GM21717 (cell line): Measurements from ENCODE around the gene MOSMO.
"Not testable (repeated sequence)": the region's sequence is repeated elsewhere in the genome, so short reads cannot be mapped to it uniquely, and the experiment has no call there.

Experiments
- ATAC-seq: cut with Tn5 transposase; IDR thresholded peaks from one replicate; pipeline ENCODE4 v1.9.1; 2021; ENCODE audit warnings: mild to moderate bottlenecking, moderate library complexity; ENCODE audit not compliant: unreplicated experiment

The MOSMO gene

GRCh38 chr16:22035153-22035552 lies 27.2 kb downstream of the MOSMO start:
- ATAC-seq = no peak

DNA sequence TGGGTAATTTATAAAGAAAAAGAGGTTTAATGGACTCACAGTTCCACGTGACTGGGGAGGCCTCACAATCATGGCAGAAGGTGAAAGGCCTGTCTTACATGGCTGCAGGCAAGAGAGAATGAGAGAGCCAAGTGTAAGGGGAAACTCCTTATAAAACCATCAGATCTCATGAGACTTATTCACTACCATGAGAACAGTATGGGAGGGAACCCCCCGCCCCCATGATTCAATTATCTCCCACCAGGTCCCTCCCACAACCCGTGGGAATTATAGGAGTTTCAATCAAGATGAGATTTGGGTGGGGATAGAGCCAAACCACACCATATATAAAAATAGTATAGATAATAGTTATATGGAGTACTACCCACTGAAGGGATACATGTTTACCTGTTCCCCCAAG lies 36.0 kb downstream of the MOSMO start:
- not testable (repeated sequence) for ATAC-seq

GRCh38 chr16:22045888-22046287 lies 38.0 kb downstream of the MOSMO start:
- not testable (repeated sequence) for ATAC-seq

DNA sequence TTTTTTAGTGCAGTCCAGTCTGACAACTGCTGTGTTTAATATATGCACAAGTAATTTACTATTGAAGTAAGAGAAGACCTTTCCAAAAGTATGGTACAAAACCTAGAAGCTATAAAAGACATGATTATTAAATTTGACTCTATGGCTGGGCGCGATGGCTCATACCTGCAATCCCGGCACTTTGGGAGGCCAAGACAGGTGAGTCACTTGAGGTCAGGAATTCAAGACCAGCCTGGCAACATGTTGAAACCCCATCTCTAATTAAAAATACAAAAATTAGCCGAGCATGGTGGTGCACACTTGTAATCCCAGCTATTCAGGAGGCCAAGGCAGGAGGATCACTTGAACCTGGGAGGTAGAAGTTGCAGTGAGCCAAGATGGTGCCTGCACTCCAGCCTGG lies 43.1 kb downstream of the MOSMO start:
- ATAC-seq = no peak

GRCh38 chr16:22052980-22053379 lies 45.1 kb downstream of the MOSMO start:
- ATAC-seq = no peak

- no peak for ATAC-seq
Observed at GRCh38 chr16:22053921-22054341, 46.0 kb downstream of the MOSMO start.

DNA sequence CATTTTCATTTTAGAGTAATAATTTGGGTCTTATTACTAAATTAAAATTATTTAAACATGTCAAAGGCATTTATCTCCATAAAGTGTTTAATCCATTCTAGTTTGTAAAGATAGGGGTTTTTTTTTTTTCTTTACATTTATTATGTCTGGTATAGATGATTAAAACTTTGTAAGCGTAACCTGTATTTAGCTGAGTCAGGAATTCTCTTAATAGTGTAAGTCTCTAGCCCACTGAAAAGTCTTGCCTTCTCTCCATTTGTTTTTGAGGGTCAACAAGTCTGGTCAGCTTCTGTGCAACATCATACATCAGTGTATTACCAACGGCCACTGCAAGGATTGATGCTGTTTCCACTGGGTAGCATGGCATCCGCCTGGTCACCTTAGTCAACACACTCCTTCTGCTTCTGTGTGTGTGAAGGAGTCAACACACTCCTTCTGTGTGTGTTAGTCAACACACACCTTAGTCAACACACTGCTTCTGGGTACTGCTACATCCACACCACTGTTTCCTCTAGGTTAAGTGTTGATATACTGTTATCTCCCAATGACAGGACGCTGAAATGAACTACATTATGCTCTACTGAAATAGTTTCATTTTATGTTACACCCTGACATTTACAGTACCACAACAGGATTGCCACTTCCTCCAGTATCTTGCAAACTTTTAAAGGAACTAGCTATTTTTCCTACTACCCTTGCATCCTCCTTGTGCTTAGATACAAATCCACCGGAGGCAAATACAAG lies 47.1 kb downstream of the MOSMO start:
- ATAC-seq = no peak

DNA sequence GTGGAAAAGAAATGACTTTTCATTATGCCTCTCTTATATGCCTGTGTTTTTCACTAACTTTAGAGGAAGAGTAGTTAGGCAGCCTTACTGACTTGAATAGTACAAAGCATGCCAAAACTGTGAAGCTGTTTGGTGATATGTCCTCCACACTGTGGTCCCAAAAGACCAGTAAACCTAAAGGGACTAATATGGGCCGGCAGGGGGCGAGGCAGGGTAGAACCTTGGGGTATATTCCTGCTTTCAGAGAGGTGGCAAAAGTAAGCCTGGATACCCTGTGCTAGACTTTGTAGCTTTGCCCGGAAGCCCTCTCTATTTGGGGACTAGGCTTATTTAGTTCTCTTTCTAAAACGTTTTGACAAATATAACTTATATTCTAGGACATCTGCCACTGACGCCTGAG lies 48.0 kb downstream of the MOSMO start:
- no peak for ATAC-seq

GRCh38 chr16:22063888-22064467 lies 56.1 kb downstream of the MOSMO start:
- no peak for ATAC-seq

DNA sequence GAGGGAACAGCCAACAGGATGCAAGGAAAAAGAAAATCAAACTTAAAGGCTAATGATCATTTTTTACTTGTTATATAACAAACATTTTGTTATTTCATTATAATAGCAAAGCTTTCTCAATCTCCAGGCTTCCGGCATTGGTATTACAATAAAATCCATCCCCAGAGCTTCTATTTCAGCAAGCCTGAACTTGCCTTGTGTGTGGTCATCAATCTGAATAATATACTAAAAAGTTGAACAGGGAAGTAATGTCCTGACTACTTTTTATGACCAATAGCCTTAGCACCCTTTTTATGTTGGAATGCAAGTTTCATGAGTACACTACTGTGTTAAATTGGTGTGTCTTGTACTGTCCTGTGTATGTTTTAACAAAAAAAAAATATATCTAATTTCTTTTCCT lies 57.3 kb downstream of the MOSMO start:
- ATAC-seq = no peak

DNA sequence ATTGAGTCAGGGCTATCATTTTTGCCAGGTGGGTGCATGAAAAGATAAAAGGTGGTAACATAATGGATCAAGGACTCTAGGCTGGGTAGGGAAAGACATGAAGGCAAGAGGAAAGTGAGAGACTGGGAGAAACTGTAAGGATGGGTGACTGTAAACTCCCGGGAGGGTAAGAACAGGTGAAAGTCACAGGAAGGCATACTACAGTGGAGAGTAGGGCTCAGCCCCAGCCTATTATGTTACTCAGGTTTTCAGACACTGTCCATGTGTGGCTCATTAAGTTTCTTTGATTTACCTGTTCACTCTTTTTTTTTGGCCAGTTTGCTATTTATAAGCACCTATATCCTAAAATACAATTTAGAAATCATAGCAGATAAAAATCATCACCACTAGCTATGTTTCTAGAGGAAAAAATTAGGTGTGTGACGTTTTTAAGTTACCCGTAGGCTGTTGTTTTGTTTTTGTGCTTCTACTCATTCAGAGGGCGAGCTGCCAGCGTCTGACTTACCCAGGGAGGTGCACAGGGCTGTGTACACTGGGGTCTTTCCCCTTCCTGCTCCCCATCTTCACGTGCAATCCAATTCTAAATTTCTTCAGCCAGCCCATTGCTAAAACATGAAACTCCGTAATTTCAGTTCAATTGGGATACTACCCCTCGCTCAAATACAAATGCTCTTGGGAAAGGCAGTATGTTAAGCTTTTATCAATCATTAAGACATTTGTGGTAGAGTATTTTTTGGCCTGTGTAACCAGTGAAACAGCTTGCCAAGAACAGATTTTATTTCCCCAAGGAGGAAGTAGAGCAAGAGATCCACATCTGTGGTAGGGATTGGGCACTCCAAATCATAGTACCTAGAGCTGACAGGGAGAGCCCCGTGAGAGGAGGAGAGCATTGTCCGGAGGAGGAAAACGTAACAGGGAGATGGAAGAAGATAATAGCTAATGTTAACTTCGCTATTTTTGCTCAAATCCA lies 62.7 kb downstream of the MOSMO start:
- ATAC-seq = no peak

GRCh38 chr16:22071331-22071910 lies 63.5 kb downstream of the MOSMO start:
- no peak for ATAC-seq

DNA sequence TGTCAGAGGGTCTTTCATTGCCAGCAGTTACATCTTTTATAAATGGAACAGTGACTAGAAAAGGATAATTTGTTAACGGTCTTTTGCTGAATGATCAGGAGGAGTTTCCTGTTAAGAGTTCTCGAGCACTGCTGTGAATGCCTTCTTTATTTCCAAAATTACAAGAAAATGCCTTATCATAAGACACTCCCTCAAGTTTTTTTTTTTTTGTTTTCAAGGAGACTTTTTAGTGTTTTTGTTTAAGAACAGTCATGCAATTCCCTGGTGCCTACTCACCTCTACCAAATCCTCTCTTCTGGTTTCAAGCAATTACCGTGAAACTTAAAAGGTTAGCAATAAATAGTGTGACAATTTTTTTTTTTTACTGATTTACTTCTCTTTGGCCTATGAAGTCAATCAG lies 65.4 kb downstream of the MOSMO start:
- ATAC-seq = no peak

DNA sequence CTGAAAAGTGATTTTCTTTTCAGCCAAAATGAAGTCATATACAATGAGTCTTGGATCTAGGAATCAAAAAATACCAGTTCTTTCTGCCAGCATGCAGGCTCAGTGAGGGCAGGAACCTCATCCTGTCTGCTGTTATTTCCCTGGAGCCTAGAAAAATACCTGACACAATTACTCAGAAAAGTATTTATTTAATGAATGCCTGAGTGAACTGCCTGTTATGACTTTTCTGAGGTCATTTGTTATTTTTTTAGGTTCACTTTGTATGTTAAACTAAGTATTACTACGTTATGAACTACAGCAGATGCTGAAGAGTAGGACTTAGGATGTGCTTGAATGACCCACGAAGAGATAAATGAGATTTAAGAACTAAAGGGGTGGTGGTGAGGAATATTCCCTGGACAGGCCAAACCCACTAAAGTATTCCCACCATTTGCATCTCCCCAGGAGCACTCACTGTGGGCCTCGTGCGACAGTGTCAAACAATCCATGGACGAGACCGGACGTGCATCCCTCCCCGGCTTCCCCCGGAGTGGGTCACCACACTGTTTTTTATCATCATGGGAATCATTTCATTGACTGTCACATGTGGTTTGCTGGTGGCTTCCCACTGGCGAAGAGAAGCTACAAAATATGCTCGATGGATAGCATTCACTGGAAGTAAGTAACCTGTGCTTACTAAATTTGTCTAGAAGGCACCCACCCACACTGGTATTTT lies 67.3 kb downstream of the MOSMO start:
- no peak for ATAC-seq

- no peak for ATAC-seq
Observed at GRCh38 chr16:22075776-22076175, 67.9 kb downstream of the MOSMO start.

- no peak for ATAC-seq
Observed at GRCh38 chr16:22077700-22078313, 69.9 kb downstream of the MOSMO start.

DNA sequence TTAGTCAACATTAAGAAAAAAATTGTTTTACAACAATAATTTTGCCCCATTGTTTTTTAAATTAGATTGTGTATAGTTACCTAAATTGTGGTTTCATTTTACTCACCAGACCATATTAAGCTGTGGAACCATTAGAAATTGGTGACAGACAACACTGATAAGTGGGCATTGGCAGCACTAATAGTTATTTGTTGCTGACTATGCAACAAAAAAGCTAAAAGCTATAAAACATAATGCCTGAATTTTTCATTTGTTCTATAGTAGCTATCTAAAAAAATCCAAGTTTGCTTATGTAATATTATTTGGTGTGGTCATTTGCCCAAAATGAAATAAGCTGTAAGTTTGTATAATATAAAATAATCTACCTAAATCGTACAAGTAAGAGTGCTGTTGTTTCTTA lies 70.7 kb downstream of the MOSMO start:
- ATAC-seq = no peak

- ATAC-seq = no peak
Observed at GRCh38 chr16:22081050-22081449, 73.1 kb downstream of the MOSMO start.

GRCh38 chr16:22086440-22086839 lies 78.5 kb downstream of the MOSMO start:
- no peak for ATAC-seq

GRCh38 chr16:22088642-22089041 lies 80.7 kb downstream of the MOSMO start:
- no peak for ATAC-seq
